IgD-negative memory B cell (primary cell): ENCODE data around the gene RRAGD. TPM values are rescaled to one million over a fixed set of nuclear protein-coding genes. Genes with fewer than 3 reads are reported as not detected.
"Not testable (repeated sequence)": the region's sequence is repeated elsewhere in the genome, so short reads cannot be mapped to it uniquely, and the experiment has no call there.

Experiments used
- H3K27ac Mint-ChIP-seq, 3 donors: one replicate each; pipeline ENCODE4 v1.8.0; 2020 to 2022; ENCODE audit warnings: mild to moderate bottlenecking in 3 of 3, mixed read lengths in 3 of 3, moderate library complexity in 1 of 3
- H3K27me3 Mint-ChIP-seq: one replicate; pipeline ENCODE4 v1.8.0; 2021; ENCODE audit warnings: mixed read lengths
- H3K36me3 Mint-ChIP-seq: one replicate; pipeline ENCODE4 v1.8.0; 2020; ENCODE audit warnings: mild to moderate bottlenecking, mixed read lengths
- H3K4me1 Mint-ChIP-seq, 3 donors: one replicate each; pipeline ENCODE4 v1.8.0; 2020 to 2022; ENCODE audit warnings: mixed read lengths in 3 of 3, mild to moderate bottlenecking in 1 of 3
- H3K4me3 Mint-ChIP-seq, 4 donors: one replicate each; pipeline ENCODE4 v1.8.0; 2020 to 2022; ENCODE audit warnings: mild to moderate bottlenecking in 4 of 4, mixed read lengths in 4 of 4, moderate library complexity in 3 of 4
- H3K9me3 Mint-ChIP-seq, 3 donors: one replicate each; pipeline ENCODE4 v1.8.0; 2020 to 2021; ENCODE audit warnings: mixed read lengths in 3 of 3, mild to moderate bottlenecking in 1 of 3
- polyA plus RNA-seq: library from polyadenylated mRNA; unstranded; fragments of 300-500 nt; fragmentation: Illumina TruSeq; gene quantifications from one replicate; pipeline ENCODE4 v1.2.3, GENCODE V29; 2021

Gene RRAGD
- polyA plus RNA-seq, 1 donor from 2014 or later = 1.0 TPM

- no peak overlapping the region for H3K4me3 Mint-ChIP-seq
- no peak overlapping the region for H3K27ac Mint-ChIP-seq
- peaks cover 0 to 3% (median 3%) of the 10 kb centered on the region in 3 donors for H3K4me1 Mint-ChIP-seq
- H3K9me3 Mint-ChIP-seq = no peaks in the 10 kb centered on the region
- H3K36me3 Mint-ChIP-seq = peaks cover 1% of the 10 kb centered on the region
- H3K27me3 Mint-ChIP-seq = peaks cover 4% of the 10 kb centered on the region
These were observed 9.3 kb downstream of the RRAGD start for GRCh38 chr6:89402776-89403175.

DNA sequence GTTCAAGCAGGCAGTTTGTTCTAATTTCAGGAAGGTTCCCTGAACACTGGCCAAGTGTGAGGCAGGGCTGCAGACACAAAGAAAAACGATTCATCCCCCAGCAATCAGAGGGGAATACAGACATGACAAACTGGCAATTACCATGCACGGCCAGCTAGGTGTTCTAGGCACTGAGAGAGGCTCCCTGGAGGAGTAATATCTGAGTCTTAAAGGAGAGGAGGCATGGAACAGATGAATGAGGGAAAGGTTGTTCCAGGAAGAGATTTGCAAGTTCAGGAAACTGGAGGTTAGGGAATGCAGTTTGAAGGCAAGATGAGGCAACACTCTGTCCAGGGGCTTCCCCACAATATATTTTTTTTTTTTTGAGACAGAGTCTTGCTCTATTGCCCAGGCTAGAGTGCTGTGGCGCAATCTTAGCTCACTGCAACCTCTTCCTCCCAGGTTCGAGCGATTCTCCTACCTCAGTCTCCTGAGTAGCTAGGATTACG lies 11.1 kb downstream of the RRAGD start:
- H3K4me1 Mint-ChIP-seq = peaks cover 0 to 3% (median 3%) of the 10 kb centered on the region in 3 donors
- peaks cover 1% of the 10 kb centered on the region for H3K36me3 Mint-ChIP-seq
- no peak overlapping the region for H3K4me3 Mint-ChIP-seq
- peaks cover 3% of the 10 kb centered on the region for H3K27me3 Mint-ChIP-seq
- H3K27ac Mint-ChIP-seq = no peak overlapping the region
- no peaks in the 10 kb centered on the region for H3K9me3 Mint-ChIP-seq

GRCh38 chr6:89400050-89400449 lies 12.0 kb downstream of the RRAGD start:
- Mint-ChIP-seq H3K27me3 (peaks cover 3% of the 10 kb centered on the region), H3K27ac (no peak overlapping the region), H3K4me1 (peaks cover 0 to 3% (median 3%) of the 10 kb centered on the region in 3 donors), H3K9me3 (no peaks in the 10 kb centered on the region), H3K4me3 (no peak overlapping the region), H3K36me3 (peaks cover 1% of the 10 kb centered on the region)

GRCh38 chr6:89398762-89399525 lies 13.1 kb downstream of the RRAGD start:
- peaks cover 1% of the 10 kb centered on the region for H3K36me3 Mint-ChIP-seq
- H3K27me3 Mint-ChIP-seq = peaks cover 3% of the 10 kb centered on the region
- peaks cover 0 to 1% (median 0%) of the 10 kb centered on the region in 3 donors for H3K9me3 Mint-ChIP-seq
- peaks cover 0 to 3% (median 3%) of the 10 kb centered on the region in 3 donors for H3K4me1 Mint-ChIP-seq
- H3K4me3 Mint-ChIP-seq = no peak overlapping the region
- H3K27ac Mint-ChIP-seq = no peak overlapping the region

GRCh38 chr6:89397884-89398283 lies 14.2 kb downstream of the RRAGD start:
- not testable (repeated sequence) for H3K27ac Mint-ChIP-seq, H3K4me3 Mint-ChIP-seq

DNA sequence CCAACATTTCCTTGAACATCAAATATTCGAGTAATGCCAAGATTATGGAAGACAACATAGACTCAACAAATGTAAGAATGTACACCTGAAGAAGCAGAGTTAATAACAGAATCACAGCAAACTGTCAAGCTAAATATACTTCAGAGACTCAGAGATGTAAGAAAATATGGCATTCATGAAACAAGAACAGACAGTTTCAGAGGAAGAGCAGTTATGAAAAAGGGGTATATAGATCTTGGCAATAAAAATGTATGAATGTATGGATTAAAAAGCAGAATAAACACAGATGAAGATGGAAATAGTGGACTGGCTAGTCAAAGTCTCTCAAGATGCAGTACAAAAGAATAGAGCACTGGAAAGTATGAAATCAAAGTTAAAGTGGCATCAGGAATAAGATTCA lies 18.4 kb downstream of the RRAGD start:
- peaks cover 0 to 7% (median 7%) of the 10 kb centered on the region in 3 donors for H3K9me3 Mint-ChIP-seq
- H3K36me3 Mint-ChIP-seq = no peaks in the 10 kb centered on the region
- no peaks in the 10 kb centered on the region for H3K27me3 Mint-ChIP-seq
- no peak overlapping the region for H3K4me3 Mint-ChIP-seq
- H3K27ac Mint-ChIP-seq = no peak overlapping the region
- no peaks in the 10 kb centered on the region for H3K4me1 Mint-ChIP-seq

More at GRCh38 chr6:89397884-89398283, 14.2 kb downstream of the RRAGD start:
- not testable (repeated sequence) for H3K36me3 Mint-ChIP-seq, H3K9me3 Mint-ChIP-seq, H3K4me1 Mint-ChIP-seq, H3K27me3 Mint-ChIP-seq

DNA sequence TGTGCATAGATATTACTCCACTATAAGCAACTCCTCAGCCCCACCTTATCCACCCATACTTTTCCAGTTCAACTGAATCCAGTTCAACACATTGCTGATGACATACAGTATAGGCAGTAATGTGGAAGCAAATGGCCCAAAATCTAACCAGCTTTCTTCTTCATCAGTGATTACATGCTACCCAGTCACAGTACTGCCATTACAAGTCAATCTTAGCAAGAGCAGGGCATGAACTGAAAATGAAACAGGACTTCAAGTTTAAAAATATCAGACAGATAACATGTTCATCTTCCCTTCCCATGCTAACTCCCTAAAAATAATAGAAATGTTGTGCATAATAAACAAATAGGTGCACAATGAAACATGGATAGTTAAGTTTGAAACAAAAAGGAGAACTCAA lies 19.2 kb downstream of the RRAGD start:
- Mint-ChIP-seq H3K27me3 (no peaks in the 10 kb centered on the region), H3K9me3 (peaks cover 0 to 7% (median 7%) of the 10 kb centered on the region in 3 donors), H3K27ac (no peak overlapping the region), H3K4me1 (no peaks in the 10 kb centered on the region), H3K4me3 (no peak overlapping the region), H3K36me3 (no peaks in the 10 kb centered on the region)

GRCh38 chr6:89388846-89389245 lies 23.2 kb downstream of the RRAGD start:
- no peak overlapping the region for H3K4me3 Mint-ChIP-seq
- peaks cover 0 to 7% (median 4%) of the 10 kb centered on the region in 3 donors for H3K9me3 Mint-ChIP-seq
- H3K4me1 Mint-ChIP-seq = peaks cover 6 to 9% (median 7%) of the 10 kb centered on the region in 3 donors
- no peaks in the 10 kb centered on the region for H3K36me3 Mint-ChIP-seq
- no peak overlapping the region for H3K27ac Mint-ChIP-seq
- peaks cover 11% of the 10 kb centered on the region for H3K27me3 Mint-ChIP-seq

DNA sequence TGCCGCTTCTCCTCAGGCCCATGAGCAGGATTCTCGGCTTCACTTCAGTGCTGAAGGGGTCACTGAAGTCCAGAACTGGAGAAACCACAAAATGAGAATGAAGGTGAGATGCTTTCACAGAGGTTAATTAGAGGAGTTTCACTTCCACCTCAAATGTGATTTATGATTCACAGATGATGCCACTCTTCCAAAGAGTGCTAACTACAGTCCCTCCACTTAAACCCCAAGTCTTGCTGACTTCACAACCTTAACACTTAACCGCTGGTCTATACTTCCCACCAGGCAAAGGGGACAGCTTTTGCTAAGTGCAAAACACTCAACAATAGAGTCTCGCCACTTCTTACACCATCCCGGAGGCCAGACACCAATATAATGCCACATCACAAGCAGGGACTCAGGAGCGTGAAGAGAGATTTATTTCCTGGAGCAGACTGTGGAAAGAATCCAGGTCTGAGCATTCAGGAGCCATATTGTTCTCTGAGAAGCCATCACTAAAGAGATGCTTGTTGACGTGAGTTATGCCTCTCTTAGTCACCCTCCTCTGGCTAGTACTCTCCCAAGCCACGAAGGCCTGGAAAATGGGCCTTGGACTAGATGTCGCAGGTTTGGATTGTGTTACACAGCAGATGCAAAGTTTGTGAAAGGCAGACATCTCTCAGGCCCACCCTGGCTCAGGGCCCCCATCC lies 24.4 kb downstream of the RRAGD start:
- H3K27ac Mint-ChIP-seq = peak overlapping the region in 1 of 3 donors; percentile 14
- H3K36me3 Mint-ChIP-seq = peaks cover 2% of the 10 kb centered on the region
- no peaks in the 10 kb centered on the region for H3K9me3 Mint-ChIP-seq
- H3K4me3 Mint-ChIP-seq = peak overlapping the region in 2 of 4 donors; percentile 50 to 69
- H3K27me3 Mint-ChIP-seq = peaks cover 13% of the 10 kb centered on the region
- H3K4me1 Mint-ChIP-seq = peaks cover 6 to 9% (median 7%) of the 10 kb centered on the region in 3 donors

DNA sequence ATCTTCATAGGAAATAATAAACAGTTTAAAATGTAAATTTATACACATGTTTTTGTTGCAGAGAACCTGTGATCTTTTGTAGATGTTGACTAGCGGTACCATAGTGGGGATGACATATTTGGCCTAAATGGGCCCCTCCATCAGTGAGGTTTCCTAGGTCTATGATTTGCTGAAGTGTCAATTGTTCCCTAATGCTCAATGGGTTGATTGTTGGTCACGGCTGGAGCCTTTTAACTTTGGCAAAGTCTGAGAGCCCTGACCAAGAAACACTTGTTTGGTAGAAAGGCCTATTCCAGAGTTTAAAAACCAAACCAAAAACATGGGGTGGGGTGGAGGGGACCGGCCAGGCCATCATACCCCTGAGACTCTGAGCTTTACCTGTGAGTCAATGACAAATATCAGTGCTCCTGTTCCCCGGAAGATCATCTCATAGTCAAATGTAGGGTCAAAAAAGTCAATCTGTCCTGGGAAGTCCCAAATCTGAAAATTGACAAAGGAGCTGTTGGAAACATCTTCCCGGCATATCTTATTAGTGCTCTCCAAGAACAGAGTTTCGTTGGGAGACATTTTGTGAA lies 25.1 kb downstream of the RRAGD start:
- H3K27me3 Mint-ChIP-seq = peaks cover 13% of the 10 kb centered on the region
- H3K36me3 Mint-ChIP-seq = peaks cover 2% of the 10 kb centered on the region
- H3K4me3 Mint-ChIP-seq = peak overlapping the region in 2 of 4 donors; percentile 50 to 69
- no peak overlapping the region for H3K27ac Mint-ChIP-seq
- H3K4me1 Mint-ChIP-seq = peaks cover 6 to 9% (median 7%) of the 10 kb centered on the region in 3 donors
- no peaks in the 10 kb centered on the region for H3K9me3 Mint-ChIP-seq

- Mint-ChIP-seq H3K27ac (no peak overlapping the region), H3K9me3 (no peaks in the 10 kb centered on the region), H3K36me3 (peaks cover 2% of the 10 kb centered on the region), H3K4me1 (peaks cover 6 to 9% (median 7%) of the 10 kb centered on the region in 3 donors), H3K4me3 (no peak overlapping the region), H3K27me3 (peaks cover 13% of the 10 kb centered on the region)
These were observed 26.2 kb downstream of the RRAGD start for GRCh38 chr6:89385846-89386245.

DNA sequence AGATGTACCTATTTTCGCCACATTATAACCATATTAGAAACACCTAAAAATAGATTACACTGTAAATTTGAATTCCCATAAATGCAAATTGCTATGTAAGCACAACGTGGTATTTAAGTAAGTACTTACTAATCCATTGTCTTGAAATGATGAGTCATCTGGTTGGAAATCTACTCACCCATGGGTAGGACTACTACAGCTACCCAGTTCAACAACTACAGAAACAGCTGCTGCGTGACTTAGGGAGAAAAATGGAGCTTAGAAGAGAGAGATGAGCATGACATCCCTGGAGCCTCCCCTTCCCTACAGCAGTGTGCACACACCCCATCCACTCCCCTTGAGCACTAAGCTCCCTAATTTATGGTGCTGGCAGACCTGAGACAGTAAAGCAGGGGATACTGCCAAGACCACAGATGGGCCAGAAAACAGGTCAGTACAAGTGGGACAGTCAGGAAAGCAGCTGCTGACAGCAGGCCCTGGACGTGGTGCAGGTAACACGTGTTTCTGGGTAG lies 26.9 kb downstream of the RRAGD start:
- no peaks in the 10 kb centered on the region for H3K9me3 Mint-ChIP-seq
- H3K27ac Mint-ChIP-seq = no peak overlapping the region
- H3K36me3 Mint-ChIP-seq = peaks cover 2% of the 10 kb centered on the region
- peaks cover 13% of the 10 kb centered on the region for H3K27me3 Mint-ChIP-seq
- no peak overlapping the region for H3K4me3 Mint-ChIP-seq
- peaks cover 6 to 9% (median 7%) of the 10 kb centered on the region in 3 donors for H3K4me1 Mint-ChIP-seq

DNA sequence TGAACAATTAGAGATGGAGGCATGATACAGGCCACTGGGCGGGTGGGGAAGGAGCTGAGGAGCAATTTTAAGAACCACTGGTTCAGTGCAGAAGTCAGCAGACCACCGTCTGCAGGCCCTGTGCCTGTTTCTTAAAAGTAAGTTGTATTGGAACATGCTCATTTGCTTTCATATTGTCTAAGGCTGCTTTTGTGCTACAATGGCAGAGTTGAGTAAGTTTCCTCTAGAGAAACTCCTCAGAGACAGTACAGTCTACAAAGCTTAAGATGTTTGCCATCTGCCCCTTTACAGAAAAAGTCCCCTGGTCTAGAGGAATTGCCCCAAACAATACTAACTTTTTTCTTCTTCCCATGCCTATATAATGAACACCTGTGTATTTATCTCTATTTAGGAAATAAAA lies 31.0 kb downstream of the RRAGD start:
- H3K4me1 Mint-ChIP-seq = peaks cover 3 to 4% (median 3%) of the 10 kb centered on the region in 3 donors
- H3K4me3 Mint-ChIP-seq = no peak overlapping the region
- H3K27me3 Mint-ChIP-seq = peaks cover 6% of the 10 kb centered on the region
- no peak overlapping the region for H3K27ac Mint-ChIP-seq
- H3K9me3 Mint-ChIP-seq = no peaks in the 10 kb centered on the region
- peaks cover 2% of the 10 kb centered on the region for H3K36me3 Mint-ChIP-seq

- Mint-ChIP-seq H3K4me3 (no peak overlapping the region), H3K27ac (no peak overlapping the region), H3K4me1 (peaks cover 12 to 15% (median 12%) of the 10 kb centered on the region in 3 donors), H3K27me3 (peaks cover 2% of the 10 kb centered on the region), H3K9me3 (no peaks in the 10 kb centered on the region), H3K36me3 (peaks cover 2% of the 10 kb centered on the region)
These were observed 32.8 kb downstream of the RRAGD start for GRCh38 chr6:89379281-89379680.

DNA sequence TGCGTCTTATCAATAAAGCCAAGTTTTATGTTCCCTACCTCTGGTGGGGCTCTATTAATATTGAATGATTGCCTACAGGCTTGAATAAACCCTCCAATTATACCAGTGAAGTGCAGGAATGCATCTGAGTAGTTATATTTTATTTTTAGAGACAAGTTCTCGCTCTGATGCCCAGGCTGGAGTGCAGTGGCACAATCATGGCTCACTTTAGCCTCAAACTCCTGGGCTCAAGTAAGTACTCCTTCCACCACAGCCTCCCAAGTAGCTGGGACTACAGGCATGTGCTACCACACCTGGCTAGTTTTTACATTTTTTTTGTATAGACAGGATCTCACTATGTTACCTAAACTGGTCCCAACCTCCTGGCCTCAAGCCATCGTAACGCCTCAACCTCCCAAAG lies 33.4 kb downstream of the RRAGD start:
- H3K9me3 Mint-ChIP-seq = no peaks in the 10 kb centered on the region
- H3K27me3 Mint-ChIP-seq = peaks cover 2% of the 10 kb centered on the region
- peak overlapping the region in 1 of 4 donors; percentile 47 for H3K4me3 Mint-ChIP-seq
- no peak overlapping the region for H3K27ac Mint-ChIP-seq
- H3K4me1 Mint-ChIP-seq = peaks cover 12 to 22% (median 12%) of the 10 kb centered on the region in 3 donors
- peaks cover 2% of the 10 kb centered on the region for H3K36me3 Mint-ChIP-seq
